ENCODE results near the gene FOXS1.
"Not testable (repeated sequence)": the region's sequence is repeated elsewhere in the genome, so short reads cannot be mapped to it uniquely, and the experiment has no call there.

FOXS1 gene

GRCh38 chr20:31838646-31839292 lies 6.6 kb downstream of the FOXS1 start:
- DNase-seq = no peak

GRCh38 chr20:31837896-31838397 lies 7.5 kb downstream of the FOXS1 start:
- no peak for DNase-seq

GRCh38 chr20:31836853-31837608 lies 8.4 kb downstream of the FOXS1 start:
- no peak for DNase-seq

GRCh38 chr20:31835977-31836852 lies 9.2 kb downstream of the FOXS1 start:
- peak; percentile 51 for DNase-seq

- no peak for DNase-seq
These were observed 9.8 kb downstream of the FOXS1 start for GRCh38 chr20:31835554-31835953.

- DNase-seq = no peak
These were observed 11.4 kb downstream of the FOXS1 start for GRCh38 chr20:31833931-31834521.

- DNase-seq = no peak
These were observed 12.1 kb downstream of the FOXS1 start for GRCh38 chr20:31833130-31833930.

- DNase-seq = no peak
These were observed 13.6 kb downstream of the FOXS1 start for GRCh38 chr20:31831771-31832306.

- no peak for DNase-seq
These were observed 14.2 kb downstream of the FOXS1 start for GRCh38 chr20:31831211-31831610.

- no peak for DNase-seq
These were observed 14.9 kb downstream of the FOXS1 start for GRCh38 chr20:31830406-31830981.

GRCh38 chr20:31829731-31830130 lies 15.7 kb downstream of the FOXS1 start:
- no peak for DNase-seq

GRCh38 chr20:31828016-31828415 lies 17.4 kb downstream of the FOXS1 start:
- DNase-seq = not testable (repeated sequence)

- no peak for DNase-seq
These were observed 18.3 kb downstream of the FOXS1 start for GRCh38 chr20:31827059-31827458.

- DNase-seq = no peak
These were observed 19.3 kb downstream of the FOXS1 start for GRCh38 chr20:31826074-31826473.

GRCh38 chr20:31824554-31825313 lies 20.7 kb downstream of the FOXS1 start:
- peak; percentile 13 for DNase-seq

- DNase-seq = no peak
These were observed 21.3 kb downstream of the FOXS1 start for GRCh38 chr20:31824125-31824485.

- DNase-seq = no peak
These were observed 21.9 kb downstream of the FOXS1 start for GRCh38 chr20:31823360-31824124.

GRCh38 chr20:31822421-31823330 lies 22.7 kb downstream of the FOXS1 start:
- peak; percentile 91 for DNase-seq

- no peak for DNase-seq
These were observed 24.0 kb downstream of the FOXS1 start for GRCh38 chr20:31821427-31821826.
